WTC11 (cell line): ENCODE data around the gene ACP1.

Experiments
- CBFB ChIP-seq: sonication (generic); formaldehyde crosslinking; IDR thresholded peaks from 2 replicates; pipeline ENCODE4 v1.8.1; 2022; ENCODE audit warnings: mild to moderate bottlenecking, low read depth, missing genetic modification reagents
- CREB1 ChIP-seq: sonication (generic); formaldehyde crosslinking; IDR thresholded peaks from 2 replicates; pipeline ENCODE4 v1.8.0; 2023; ENCODE audit warnings: mild to moderate bottlenecking, missing genetic modification reagents
- CTCF ChIP-seq: fragments of 200-600 bp; IDR thresholded peaks from 2 replicates; pipeline ENCODE4 v1.8.0; 2022; ENCODE audit warnings: antibody characterized with exemption
- ESRRA ChIP-seq: sonication (generic); formaldehyde crosslinking; IDR thresholded peaks from 2 replicates; pipeline ENCODE4 v1.8.1; 2022; ENCODE audit warnings: mild to moderate bottlenecking, missing genetic modification reagents, borderline replicate concordance
- GABPB1 ChIP-seq: sonication (generic); formaldehyde crosslinking; IDR thresholded peaks from 2 replicates; pipeline ENCODE4 v1.8.1; 2023; ENCODE audit warnings: mild to moderate bottlenecking, missing genetic modification reagents
- MLX ChIP-seq: sonication (generic); formaldehyde crosslinking; IDR thresholded peaks from 2 replicates; pipeline ENCODE4 v1.8.1; 2023; ENCODE audit warnings: mild to moderate bottlenecking, missing genetic modification reagents, moderate library complexity
- NR1H2 ChIP-seq: sonication (generic); formaldehyde crosslinking; IDR thresholded peaks from 2 replicates; pipeline ENCODE4 v1.9.0; 2021; ENCODE audit warnings: mild to moderate bottlenecking, moderate library complexity, missing genetic modification reagents
- NR2C2 ChIP-seq: sonication (generic); formaldehyde crosslinking; IDR thresholded peaks from 2 replicates; pipeline ENCODE4 v1.8.0; 2022; ENCODE audit warnings: mild to moderate bottlenecking, missing genetic modification reagents
- RELA ChIP-seq: sonication (generic); formaldehyde crosslinking; IDR thresholded peaks from 2 replicates; pipeline ENCODE4 v1.8.1; 2022; ENCODE audit warnings: missing genetic modification reagents, mild to moderate bottlenecking, borderline replicate concordance
- SOX15 ChIP-seq: fragments of 250-450 bp; sonication (Bioruptor Pico); IDR thresholded peaks from 2 replicates; pipeline ENCODE4 v1.9.0; 2021; ENCODE audit warnings: mild to moderate bottlenecking
- SP1 ChIP-seq: sonication (generic); formaldehyde crosslinking; conservative IDR thresholded peaks from 2 replicates; pipeline ENCODE4 v1.8.1; 2022; ENCODE audit warnings: missing genetic modification reagents
- USF2 ChIP-seq: sonication (generic); formaldehyde crosslinking; IDR thresholded peaks from 2 replicates; pipeline ENCODE4 v1.8.1; 2023; ENCODE audit warnings: mild to moderate bottlenecking, missing genetic modification reagents, moderate library complexity
- TF ChIP-seq, protein P1 (sequence below): sonication (generic); formaldehyde crosslinking; IDR thresholded peaks from 2 replicates; pipeline ENCODE4 v1.8.1; 2022; ENCODE audit warnings: low read depth, missing genetic modification reagents, borderline replicate concordance

- TF ChIP-seq CBFB (no peak), CREB1 (CRISPR knock-in tag) (no peak), CTCF (no peak), GABPB1 (CRISPR knock-in tag) (no peak), SP1 (CRISPR knock-in tag) (no peak), MLX (CRISPR knock-in tag) (no peak), NR2C2 (CRISPR knock-in tag) (no peak), SOX15 (CRISPR knock-in tag) (no peak), NR1H2 (CRISPR knock-in tag) (no peak), ESRRA (no peak), RELA (no peak), USF2 (CRISPR knock-in tag) (no peak)
- TF ChIP-seq, protein P1, sequence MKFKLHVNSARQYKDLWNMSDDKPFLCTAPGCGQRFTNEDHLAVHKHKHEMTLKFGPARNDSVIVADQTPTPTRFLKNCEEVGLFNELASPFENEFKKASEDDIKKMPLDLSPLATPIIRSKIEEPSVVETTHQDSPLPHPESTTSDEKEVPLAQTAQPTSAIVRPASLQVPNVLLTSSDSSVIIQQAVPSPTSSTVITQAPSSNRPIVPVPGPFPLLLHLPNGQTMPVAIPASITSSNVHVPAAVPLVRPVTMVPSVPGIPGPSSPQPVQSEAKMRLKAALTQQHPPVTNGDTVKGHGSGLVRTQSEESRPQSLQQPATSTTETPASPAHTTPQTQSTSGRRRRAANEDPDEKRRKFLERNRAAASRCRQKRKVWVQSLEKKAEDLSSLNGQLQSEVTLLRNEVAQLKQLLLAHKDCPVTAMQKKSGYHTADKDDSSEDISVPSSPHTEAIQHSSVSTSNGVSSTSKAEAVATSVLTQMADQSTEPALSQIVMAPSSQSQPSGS (CRISPR knock-in tag) = no peak
Measured at GRCh38 chr2:223971-224760, 40.6 kb upstream of the ACP1 start.
